ENCODE results near the gene SF3A2. TPM values are rescaled to one million over a fixed set of nuclear protein-coding genes. Genes with fewer than 3 reads are reported as not detected.

Gene SF3A2
- total and polyA plus RNA-seq, 2 experiments from 2014 or later, result 67.7 to 128 TPM

DNA sequence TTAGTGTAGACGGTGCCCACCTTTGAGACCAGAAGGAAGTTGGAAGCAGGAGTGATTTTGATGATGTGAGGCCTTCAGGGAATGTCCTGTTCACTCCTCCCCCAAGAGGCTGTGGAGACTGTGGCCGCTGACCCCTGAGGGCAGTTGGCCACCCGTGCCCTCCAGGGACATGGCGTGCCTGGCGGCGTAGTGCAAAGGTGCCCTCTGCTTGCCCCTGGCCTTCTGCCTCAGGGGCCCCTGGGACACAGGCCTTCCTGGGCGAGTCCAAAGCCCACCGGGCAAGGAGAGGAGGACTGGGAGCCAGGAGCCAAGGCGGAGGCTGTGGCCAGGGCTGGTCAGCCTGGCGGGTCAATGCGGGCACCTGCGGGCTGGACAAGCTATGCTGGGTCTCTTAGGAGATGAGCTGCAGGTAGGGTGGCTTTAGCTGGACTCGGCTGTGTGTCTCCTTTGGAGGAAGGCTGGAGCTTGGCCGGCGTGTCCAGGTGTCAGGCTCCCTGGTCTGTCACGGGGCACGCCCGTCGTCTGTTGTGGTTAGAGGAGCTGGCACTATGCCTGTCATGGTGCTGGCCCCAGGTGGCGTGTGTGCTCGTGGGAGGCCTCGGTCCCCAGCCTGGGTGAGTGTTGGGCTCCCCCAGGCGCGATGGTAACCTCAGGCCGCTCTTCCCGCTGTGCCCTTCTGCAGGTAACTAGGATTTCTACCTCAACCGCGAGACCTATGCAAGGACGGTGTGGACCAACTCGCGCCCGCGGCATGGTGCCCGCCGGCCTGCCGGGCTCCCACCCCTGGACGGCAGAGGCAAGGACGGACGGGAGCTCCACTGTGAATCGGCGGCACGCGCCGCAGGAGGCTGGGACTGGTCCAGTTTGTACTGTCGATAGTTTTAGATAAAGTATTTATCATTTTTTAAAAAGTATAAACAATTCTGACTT lies 7.3 kb upstream of the SF3A2 start (continued):
- TF ChIP-seq, protein P1, sequence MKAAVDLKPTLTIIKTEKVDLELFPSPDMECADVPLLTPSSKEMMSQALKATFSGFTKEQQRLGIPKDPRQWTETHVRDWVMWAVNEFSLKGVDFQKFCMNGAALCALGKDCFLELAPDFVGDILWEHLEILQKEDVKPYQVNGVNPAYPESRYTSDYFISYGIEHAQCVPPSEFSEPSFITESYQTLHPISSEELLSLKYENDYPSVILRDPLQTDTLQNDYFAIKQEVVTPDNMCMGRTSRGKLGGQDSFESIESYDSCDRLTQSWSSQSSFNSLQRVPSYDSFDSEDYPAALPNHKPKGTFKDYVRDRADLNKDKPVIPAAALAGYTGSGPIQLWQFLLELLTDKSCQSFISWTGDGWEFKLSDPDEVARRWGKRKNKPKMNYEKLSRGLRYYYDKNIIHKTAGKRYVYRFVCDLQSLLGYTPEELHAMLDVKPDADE (IDR thresholded peaks at IDR 0.05), result no peak
- TF ChIP-seq, protein P2, sequence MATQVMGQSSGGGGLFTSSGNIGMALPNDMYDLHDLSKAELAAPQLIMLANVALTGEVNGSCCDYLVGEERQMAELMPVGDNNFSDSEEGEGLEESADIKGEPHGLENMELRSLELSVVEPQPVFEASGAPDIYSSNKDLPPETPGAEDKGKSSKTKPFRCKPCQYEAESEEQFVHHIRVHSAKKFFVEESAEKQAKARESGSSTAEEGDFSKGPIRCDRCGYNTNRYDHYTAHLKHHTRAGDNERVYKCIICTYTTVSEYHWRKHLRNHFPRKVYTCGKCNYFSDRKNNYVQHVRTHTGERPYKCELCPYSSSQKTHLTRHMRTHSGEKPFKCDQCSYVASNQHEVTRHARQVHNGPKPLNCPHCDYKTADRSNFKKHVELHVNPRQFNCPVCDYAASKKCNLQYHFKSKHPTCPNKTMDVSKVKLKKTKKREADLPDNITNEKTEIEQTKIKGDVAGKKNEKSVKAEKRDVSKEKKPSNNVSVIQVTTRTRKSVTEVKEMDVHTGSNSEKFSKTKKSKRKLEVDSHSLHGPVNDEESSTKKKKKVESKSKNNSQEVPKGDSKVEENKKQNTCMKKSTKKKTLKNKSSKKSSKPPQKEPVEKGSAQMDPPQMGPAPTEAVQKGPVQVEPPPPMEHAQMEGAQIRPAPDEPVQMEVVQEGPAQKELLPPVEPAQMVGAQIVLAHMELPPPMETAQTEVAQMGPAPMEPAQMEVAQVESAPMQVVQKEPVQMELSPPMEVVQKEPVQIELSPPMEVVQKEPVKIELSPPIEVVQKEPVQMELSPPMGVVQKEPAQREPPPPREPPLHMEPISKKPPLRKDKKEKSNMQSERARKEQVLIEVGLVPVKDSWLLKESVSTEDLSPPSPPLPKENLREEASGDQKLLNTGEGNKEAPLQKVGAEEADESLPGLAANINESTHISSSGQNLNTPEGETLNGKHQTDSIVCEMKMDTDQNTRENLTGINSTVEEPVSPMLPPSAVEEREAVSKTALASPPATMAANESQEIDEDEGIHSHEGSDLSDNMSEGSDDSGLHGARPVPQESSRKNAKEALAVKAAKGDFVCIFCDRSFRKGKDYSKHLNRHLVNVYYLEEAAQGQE (IDR thresholded peaks at IDR 0.05; ENCODE audit: unreplicated experiment), result no peak

DNA sequence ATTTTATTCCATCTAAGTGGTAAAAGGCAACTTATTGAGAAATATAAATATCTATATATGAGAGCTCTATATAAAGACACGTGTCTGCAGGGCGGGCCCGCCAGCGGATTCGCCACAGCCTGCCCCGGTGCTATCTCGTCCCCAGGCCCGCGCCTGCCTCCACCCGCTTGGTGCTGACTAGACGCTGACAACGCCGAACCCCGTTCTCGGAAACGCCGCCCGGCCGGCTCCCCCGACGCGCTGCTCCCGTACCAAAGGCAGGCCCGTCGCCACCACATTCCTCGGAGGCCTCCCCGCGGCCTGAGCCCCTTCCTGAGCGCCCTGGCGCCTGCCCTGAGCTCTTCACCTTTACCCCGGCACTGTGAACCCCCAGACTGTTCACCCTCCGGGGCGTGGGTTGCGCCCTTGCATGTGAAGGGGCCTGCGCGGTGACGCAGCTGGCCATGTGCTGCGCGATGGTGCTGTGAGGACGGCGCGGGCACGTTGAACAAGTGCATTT lies 6.5 kb upstream of the SF3A2 start:
- Histone ChIP-seq H3K9me2 (ENCODE audit: insufficient read depth) (no peaks in the 10 kb centered on the region), H3K27ac (ENCODE audit: low read depth) (no peak overlapping the region; the same call in 1 of the 2 replicates), H3K4me2 (no peak overlapping the region), H2AFZ (no peak overlapping the region), H3K4me3 (no peak overlapping the region), H3K4me1 (ENCODE audit: insufficient read depth) (0 out of 2 replicates have a peak, but pooled peaks cover under 1% of the 10 kb centered on the region), H3F3A (replicated peaks; ENCODE audit: low read depth) (0 out of 2 replicates have a peak, but pooled peaks cover 10% of the 10 kb centered on the region), H4K20me1 (replicated peaks; ENCODE audit: insufficient read depth) (peaks cover 3% of the 10 kb centered on the region), H3K36me3 (ENCODE audit: insufficient read depth) (no peaks in the 10 kb centered on the region), H3K27me3 (ENCODE audit: insufficient read depth) (no peaks in the 10 kb centered on the region), H3K79me2 (replicated peaks; ENCODE audit: insufficient read depth) (peaks cover 13% of the 10 kb centered on the region)
- Mint-ChIP-seq H3K9me3 (0 out of 3 replicates have a peak, but pooled peaks cover under 1% of the 10 kb centered on the region), H3K4me3 (no peak overlapping the region), H3K27ac (no peak overlapping the region), H3K27me3 (ENCODE audit: insufficient read depth, low read depth, poor library complexity) (peaks cover 12% of the 10 kb centered on the region), H3K36me3 (ENCODE audit: low read depth) (peaks cover 33% of the 10 kb centered on the region), H3K4me1 (peaks cover 5% of the 10 kb centered on the region)
- no peak for TF ChIP-seq ZNF331 (CRISPR knock-in tag; IDR thresholded peaks at IDR 0.05; ENCODE audit: low read depth)
- 0 out of 2 replicates have a peak, but pooled peaks have one; percentile 24 for TF ChIP-seq POLR2AphosphoS5 (IDR thresholded peaks at IDR 0.05; ENCODE audit: low read depth)
- no peak for DNase-seq (ENCODE audit: low spot score)
- ATAC-seq, result no peak

DNA sequence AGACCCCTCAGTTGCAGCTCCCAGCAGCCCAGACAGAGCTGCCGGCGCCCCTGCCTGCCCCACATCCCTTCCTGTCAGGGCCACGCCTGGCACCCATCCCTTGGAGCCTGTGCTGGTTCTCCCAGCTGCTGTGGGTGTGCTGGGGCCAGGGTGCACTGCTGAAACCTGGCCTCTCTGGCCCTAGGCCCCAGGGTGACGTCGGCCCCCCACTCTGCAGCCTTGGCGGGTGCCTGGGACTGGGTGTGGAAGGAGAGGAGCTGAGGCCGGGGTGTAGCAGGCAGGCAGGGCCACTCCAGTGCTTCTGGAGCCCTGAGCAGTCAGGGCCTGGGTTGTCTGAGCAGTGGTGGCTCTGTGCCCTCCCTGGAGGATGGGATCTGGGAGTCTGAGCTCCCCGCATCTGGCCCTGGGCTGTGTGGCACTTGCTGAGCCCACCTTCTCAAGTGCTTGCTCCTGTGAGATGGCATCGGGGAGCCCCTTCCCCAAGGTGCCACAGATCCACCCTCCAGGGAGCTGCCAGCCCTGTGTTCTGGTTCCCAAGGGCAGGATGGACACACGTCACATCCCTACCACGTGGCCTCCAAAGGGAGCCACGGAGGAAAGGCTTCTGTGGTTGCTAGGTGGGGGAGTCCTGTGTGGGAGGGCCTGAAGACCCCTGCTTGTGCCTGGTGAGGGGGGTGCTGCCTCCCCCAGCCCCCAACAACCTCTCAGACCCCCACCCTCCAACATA lies 5.7 kb upstream of the SF3A2 start:
- no peak overlapping the region for H3K27ac Mint-ChIP-seq
- peaks cover 8% of the 10 kb centered on the region for H3K4me1 Mint-ChIP-seq
- H3K27me3 Mint-ChIP-seq (ENCODE audit: insufficient read depth, low read depth, poor library complexity), result peaks cover 14% of the 10 kb centered on the region
- no peaks in the 10 kb centered on the region for H3K36me3 ChIP-seq (ENCODE audit: insufficient read depth)
- no peak overlapping the region for H2AFZ ChIP-seq
- H3K4me3 ChIP-seq, result no peak overlapping the region
- 0 out of 2 replicates have a peak, but pooled peaks cover 13% of the 10 kb centered on the region for H3F3A ChIP-seq (replicated peaks; ENCODE audit: low read depth)
- peaks cover 3% of the 10 kb centered on the region for H4K20me1 ChIP-seq (replicated peaks; ENCODE audit: insufficient read depth)
- peaks cover 20% of the 10 kb centered on the region for H3K79me2 ChIP-seq (replicated peaks; ENCODE audit: insufficient read depth)
- H3K4me3 Mint-ChIP-seq, result no peak overlapping the region
- H3K9me2 ChIP-seq (ENCODE audit: insufficient read depth), result no peaks in the 10 kb centered on the region
- no peak for ATAC-seq
- no peak overlapping the region for H3K4me2 ChIP-seq
- 0 out of 2 replicates have a peak overlapping the region, but pooled peaks have one; percentile 26 for H3K27ac ChIP-seq (ENCODE audit: low read depth)
- H3K4me1 ChIP-seq (ENCODE audit: insufficient read depth), result 0 out of 2 replicates have a peak, but pooled peaks cover 3% of the 10 kb centered on the region
- peaks cover 29% of the 10 kb centered on the region for H3K36me3 Mint-ChIP-seq (ENCODE audit: low read depth)
- H3K27me3 ChIP-seq (ENCODE audit: insufficient read depth), result no peaks in the 10 kb centered on the region
- no peak for DNase-seq (ENCODE audit: low spot score)
- peaks cover 3% of the 10 kb centered on the region; the same call in 1 of the 3 replicates for H3K9me3 Mint-ChIP-seq
- TF ChIP-seq JUNB (IDR thresholded peaks at IDR 0.05; ENCODE audit: unreplicated experiment) (no peak), CREB1 (CRISPR knock-in tag; IDR thresholded peaks at IDR 0.05; ENCODE audit: low read depth) (no peak), EZH2phosphoT487 (IDR thresholded peaks at IDR 0.05; ENCODE audit: unreplicated experiment) (no peak), ZNF114 (CRISPR knock-in tag; IDR thresholded peaks at IDR 0.05) (no peak), POLR2AphosphoS5 (IDR thresholded peaks at IDR 0.05; ENCODE audit: low read depth) (no peak), STAT1 (IDR thresholded peaks at IDR 0.05; ENCODE audit: unreplicated experiment) (no peak), ZNF331 (CRISPR knock-in tag; IDR thresholded peaks at IDR 0.05; ENCODE audit: low read depth) (no peak)
- TF ChIP-seq, protein P1 (IDR thresholded peaks at IDR 0.05), result no peak
- TF ChIP-seq, protein P2 (IDR thresholded peaks at IDR 0.05; ENCODE audit: unreplicated experiment), result no peak

Data from GM23338 (cell line).